Activated CD4-positive, CD25-positive, alpha-beta regulatory T cell treated with anti-CD3 and anti-CD28 coated beads, Interleukin-2, amount 50 U/mL, for 24 hours (primary cell): ENCODE data around the gene PLP2.

Source experiments
- ATAC-seq, 2 donors: fragments of 150-1000 bp; cut with Tn5 transposase; one replicate each; pipeline ENCODE4 v1.10.0; 2021; ENCODE audit warnings: mild to moderate bottlenecking in 1 of 2, moderate library complexity in 1 of 2

Gene PLP2

DNA sequence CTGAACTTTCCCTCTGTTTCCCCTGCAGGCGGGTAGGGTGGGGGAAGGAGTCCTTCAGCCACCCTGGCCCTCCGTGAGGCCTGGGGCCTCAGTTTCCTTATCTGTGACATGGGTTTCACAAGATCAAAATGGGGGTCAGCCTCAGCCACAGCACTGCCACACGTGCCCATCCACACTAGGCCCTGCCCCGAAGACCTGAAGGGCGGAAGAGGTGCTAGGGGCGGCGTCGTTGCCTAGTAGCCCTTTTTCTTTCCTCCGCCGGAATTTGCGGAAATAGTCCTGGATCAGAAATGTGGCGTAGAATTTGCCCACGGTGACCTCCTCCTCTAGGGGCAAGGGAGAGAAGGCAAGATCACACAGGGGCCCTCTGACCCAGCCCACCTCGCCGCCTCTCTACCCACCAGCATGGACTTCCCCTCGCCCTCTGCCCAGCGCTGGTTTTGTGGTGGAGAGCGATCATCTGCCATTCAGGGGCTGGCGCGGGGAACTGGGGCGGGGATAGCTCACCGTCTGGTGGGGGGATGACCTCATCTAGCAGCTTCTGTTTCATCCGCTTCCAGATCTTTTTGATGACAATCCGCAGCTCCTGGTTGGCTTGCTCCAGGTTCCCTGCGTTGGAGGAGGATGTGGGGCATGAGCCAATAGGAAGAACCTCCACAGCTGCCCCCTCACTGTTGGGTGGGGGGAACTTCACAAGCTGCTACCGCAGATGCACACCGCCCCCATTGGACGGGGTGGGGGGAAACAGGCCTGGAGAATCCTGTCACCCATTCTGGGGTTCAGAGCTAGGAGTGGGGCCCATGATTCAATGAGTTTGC is 37.9 kb downstream of the PLP2 start:
- no peak for ATAC-seq

DNA sequence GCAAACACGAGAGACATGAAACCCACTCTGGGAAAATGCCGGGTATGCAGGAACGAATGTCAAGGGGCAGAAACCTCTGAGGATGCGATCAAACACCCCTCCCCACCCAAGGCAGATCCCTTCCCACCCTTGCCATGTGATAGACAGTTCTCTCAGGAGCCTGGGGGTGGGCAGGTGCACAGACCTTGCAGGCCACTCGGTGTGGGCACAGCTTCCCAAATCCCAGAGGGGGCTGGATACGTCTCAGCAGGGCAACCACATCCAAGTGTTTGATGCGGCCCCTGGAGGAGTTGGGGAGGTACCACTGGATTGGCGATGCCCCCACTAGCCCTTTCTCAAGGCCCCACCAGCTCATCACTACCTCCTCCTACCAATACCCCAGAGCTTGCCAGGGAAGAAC is 38.7 kb downstream of the PLP2 start:
- ATAC-seq = no peak

GRCh38 chrX:49211074-49211473 is 39.4 kb downstream of the PLP2 start:
- ATAC-seq = no peak

DNA sequence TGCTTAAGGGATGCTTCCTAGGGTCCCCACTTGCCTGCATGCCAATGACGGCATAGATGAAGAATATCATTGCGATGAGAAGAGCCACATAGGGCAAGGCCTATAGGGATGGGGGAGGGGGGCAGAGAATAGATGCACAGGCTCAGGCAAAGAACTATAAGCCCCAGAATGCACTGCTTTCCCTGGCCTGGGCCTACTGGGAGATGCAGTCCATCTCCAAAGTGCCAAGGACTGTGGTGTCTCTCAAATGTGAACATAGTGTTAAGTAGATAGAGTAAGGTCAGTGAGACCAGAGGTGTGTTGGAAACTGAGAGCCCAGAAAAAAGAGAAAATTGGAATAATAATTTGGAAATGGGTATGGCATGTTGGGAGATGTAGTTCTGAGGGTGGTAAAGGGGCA is 40.5 kb downstream of the PLP2 start:
- ATAC-seq = no peak

- no peak for ATAC-seq
These were observed 41.2 kb downstream of the PLP2 start for GRCh38 chrX:49212861-49213260.

DNA sequence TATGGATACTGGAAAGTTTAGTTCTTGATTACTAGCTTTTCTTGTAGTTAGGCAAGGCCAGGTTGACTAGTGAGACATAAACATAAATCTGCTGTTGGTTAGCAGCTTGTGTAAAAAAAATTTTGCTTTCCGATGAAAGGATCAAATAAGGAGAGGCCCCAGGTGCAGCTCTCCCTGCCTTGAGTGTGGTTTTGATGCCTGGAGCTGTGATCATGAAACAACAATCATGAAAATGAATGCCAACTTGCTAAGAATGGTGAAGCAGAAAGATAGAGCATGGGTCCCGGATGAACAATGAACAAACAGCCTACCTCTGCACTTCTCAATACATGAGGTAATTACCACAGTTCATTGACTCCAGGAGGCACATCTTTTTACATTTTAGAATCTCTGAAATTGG is 42.7 kb downstream of the PLP2 start:
- ATAC-seq = no peak

DNA sequence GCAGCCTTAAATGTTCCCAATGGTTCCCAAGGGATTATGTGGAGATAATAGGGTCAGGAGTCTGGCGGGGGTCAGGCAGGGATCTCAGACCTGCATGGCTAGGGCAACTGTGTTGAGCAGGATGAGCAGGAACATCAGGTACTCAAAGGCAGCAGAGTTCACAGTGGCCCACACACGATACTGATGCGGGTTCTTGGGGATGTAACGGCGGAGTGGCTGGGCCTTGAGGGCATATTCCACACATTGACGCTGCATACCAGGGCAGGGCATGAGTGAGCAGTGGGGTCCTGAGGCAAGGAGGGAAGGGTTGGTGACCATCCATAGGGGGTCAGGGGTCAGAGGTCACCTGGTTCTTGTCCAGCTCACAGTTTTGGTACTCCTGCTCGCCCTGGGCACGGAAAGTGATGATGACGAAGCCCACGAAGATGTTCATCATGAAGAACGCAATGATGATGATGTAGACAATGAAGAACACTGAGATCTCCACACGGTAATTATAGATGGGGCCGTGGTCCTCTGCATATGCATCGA is 43.4 kb downstream of the PLP2 start:
- ATAC-seq = no peak

DNA sequence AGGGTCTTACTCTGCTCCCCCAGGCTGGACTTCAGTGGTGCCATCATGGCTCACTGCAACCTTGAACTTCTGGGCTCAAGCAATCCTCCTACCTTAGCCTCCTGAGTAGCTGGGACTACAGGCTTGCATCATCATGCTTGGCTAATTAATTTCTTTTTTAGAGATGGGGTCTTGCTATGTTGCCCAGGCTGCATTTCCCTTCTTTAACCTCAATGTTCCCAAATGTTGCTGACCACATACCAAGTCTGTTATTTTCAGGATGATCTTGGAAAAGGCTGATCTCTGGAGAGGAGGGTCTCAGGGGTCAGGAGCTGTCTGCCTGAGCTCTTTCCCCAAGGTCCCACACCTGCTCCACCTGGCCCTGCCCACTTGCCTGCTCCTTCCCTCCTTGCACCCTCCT is 48.4 kb downstream of the PLP2 start:
- no peak for ATAC-seq

DNA sequence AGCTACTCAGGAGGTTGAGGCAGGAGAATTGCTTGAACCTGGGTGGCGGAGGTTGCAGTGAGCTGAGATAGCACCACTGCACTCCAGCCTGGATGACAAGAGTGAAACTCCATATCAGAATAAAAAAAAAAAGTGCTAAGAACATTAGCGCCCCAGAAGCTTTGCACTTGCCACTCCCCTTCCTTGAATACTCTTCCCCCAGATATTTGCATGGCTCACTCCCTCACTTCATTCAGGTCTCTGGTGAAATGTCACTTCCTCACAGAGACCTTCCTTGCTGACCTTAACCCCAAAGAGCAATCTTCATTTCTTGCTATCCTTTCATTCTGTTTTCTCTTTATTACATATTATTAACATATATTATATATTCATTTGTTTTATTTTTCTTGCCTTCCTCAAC is 50.2 kb downstream of the PLP2 start:
- no peak for ATAC-seq
